HG03575 (cell line): Measurements from ENCODE around the gene MPC1L.
"Not testable (repeated sequence)": the region's sequence is repeated elsewhere in the genome, so short reads cannot be mapped to it uniquely, and the experiment has no call there.

Experiments
- ATAC-seq: cut with Tn5 transposase; IDR thresholded peaks from one replicate; pipeline ENCODE4 v1.9.1; 2021; ENCODE audit not compliant: unreplicated experiment, insufficient number of reproducible peaks, low FRiP score; ENCODE audit errors: extremely low read depth

The MPC1L gene

GRCh38 chrX:40623139-40623536 lies at the start of gene MPC1L:
MPC1L (plus strand) TSS chrX:40623428; CDS start chrX:40623566, 138 bp downstream.
- no peak for ATAC-seq

GRCh38 chrX:40573763-40574162 lies 49.5 kb upstream of the MPC1L start:
- ATAC-seq = no peak

DNA sequence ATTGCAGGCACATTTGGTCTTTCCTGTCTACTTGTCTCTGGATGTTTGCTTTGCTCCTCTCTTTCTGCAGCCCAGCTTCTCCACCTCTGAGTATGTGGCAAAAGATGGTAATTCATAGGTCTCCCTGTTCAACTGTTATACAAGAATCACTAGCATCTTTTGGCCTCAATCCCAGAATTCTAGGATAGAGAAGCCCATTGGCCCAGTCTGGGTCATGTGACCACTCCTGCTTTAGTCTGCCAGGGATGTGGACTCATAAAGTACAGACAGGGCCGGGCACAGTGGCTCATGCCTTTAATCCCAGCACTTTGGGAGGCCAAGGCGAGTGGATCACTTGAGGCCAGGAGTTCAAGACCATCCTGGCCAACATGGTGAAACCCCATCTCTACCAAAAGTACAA lies 47.8 kb upstream of the MPC1L start:
- ATAC-seq = not testable (repeated sequence)

DNA sequence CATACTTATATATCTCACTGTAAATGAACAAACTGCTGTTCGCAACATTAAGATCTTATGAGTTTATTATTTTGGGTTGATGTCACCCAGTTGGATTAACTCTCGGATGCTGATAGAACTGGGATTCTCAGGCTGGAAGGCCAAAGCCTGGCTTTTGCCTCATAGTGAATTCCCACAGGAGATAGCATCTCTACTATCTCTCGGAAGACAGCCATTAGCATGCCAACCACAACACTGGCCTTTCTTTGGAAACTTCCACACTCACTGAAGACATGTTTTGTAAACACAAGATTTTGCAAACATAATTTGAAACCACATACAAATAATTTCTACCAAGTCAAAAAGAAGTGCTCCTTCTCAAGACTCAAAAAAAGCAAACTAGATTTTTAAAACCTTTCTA lies 46.9 kb upstream of the MPC1L start:
- no peak for ATAC-seq

DNA sequence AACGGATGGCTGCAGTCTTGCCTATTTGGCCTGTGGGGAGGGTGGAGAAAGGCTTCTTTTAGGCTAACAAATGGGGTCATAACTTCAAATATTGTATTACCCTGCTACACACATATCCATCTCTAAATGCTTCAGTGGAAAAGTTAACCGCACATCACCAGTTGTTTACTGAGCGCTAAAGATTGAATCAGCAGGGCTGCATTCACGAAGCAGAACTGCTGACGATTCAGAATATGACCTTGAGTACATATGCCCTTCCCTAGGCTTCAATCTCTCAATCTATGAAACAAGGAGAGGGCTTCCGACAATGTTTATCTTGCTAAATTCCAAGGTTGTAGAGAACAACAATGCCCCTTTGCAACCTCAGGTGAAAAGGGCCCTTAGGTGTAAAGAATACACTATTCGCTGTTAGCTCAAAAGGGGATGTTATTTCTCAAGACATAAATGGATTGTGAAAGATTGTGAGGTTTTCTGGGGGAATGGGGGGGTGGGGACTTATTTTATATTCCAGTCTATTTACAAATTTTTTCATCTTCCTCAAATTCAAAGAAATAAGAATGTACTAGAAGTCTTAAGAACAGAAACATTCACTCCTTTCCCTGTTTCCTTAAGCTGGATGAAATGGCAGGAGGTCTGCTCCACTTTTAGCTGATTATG lies 45.1 kb upstream of the MPC1L start:
- no peak for ATAC-seq

- ATAC-seq = no peak
Measured at GRCh38 chrX:40579141-40579540, 44.1 kb upstream of the MPC1L start.

DNA sequence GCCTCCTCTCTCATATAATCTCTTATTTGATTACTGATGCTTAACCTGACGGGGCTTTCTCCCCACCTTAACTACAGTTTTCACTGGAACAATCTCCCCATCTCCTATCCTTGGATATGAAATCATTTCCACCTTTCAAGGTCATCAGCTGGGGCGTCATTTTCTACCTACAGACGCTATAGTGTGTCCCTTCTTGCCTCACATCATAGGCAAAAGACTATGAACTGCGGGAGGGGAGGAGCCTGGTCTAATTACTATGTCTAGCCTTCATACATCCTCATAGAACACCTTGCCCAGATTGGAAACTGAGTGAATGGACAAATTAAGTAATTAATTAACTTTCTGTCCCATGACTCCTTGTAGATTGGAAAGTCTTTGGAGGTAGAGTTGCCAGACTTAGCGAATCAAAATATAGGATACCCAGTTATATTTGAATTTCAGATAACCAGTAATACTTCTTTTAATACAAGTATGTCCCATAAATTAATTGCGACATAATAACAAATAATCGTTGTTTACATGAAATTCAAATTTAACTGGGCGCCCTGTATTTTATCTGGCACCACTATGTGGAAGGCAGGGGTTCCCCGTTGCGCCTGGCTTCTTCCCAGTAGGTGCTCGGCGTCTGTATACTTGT lies 43.2 kb upstream of the MPC1L start:
- no peak for ATAC-seq

DNA sequence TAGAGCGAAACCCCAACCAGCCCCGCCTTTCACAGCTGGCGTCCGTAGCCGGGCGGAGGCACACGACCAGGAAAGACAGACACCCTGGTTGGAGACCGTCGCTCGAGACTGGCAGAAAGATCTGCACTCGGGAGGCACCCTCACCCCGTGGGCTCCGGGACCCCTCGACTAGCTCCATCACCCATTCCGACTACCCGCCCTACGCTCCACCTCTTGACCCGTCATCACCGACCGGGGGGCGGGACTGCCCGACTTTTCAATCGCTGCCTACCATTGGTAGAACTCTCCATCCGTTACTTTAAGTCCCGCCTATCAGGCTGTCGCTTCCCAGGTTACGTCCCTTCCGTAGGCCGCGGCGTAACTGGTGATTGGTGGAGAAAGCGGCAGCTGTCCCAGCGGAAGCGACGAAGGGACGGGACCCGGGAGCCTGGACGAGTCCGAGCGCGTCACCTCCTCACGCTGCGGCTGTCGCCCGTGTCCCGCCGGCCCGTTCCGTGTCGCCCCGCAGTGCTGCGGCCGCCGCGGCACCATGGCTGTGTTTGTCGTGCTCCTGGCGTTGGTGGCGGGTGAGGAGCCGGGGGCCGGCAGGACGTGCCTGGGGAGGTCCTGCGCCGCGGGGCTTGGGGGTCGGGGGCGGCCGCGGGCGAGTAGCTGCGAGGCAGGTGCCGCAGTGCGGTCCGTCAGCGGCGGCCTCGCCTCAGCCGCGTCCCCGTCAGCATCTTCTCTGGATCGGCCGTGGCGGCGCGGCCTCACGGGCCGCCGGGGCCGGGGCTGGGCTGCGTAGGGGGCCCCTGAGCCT lies 42.5 kb upstream of the MPC1L start, which contains the start of gene ATP6AP2:
TSS of gene ATP6AP2 (plus strand) at position 434 of the 799 bp plus-strand sequence. CDS start at position 530, 96 bp downstream.
- ATAC-seq = peak; percentile 81

DNA sequence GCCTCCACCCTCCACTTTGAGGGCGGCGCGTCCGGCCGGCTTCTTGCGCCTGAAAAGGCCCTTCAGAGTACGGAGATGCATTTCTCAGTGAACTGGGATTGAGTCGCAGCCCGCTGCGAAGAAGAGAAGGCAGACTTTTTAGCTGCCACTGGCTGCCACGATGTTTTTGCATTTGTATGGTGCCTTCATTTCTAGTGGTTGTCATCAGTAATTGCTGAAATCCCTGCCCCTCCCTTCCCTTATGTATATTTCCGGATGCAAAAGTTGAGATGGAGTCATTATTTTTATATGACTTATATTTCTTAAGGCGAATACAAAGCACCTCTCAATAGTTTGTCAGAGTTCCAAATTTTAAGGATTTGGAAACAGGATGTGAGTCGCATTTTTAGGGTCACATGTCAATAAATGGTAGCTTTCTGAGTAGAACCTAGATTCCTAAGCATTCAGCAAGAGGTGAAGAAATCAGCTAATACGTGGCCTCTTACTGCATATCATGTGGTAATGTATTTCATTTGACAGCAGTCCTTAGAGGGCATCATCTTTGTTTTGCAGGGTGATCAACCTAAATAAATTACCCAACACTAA lies 41.8 kb upstream of the MPC1L start:
- no peak for ATAC-seq

DNA sequence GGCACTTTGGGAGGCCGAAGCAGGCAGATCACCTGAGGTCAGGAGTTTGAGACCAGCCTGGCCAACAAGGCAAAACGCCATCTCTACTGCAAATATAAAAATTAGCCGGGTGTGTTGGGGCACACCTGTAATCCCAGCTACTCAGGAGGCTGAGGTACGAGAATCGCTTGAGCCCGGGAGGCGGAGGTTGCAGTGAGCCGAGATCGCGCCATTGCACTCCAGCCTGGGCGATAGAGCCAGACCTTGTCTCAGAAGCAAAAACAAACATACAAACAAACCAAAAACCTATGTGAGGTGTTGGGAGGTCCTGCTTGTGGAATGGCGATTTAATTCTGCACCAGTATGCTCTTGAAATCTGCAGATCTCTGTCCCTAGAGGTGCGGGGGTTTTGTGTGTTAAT lies 41.0 kb upstream of the MPC1L start:
- ATAC-seq = not testable (repeated sequence)

- ATAC-seq = no peak
Measured at GRCh38 chrX:40582811-40583210, 40.4 kb upstream of the MPC1L start.

- not testable (repeated sequence) for ATAC-seq
Measured at GRCh38 chrX:40587623-40588022, 35.6 kb upstream of the MPC1L start.

DNA sequence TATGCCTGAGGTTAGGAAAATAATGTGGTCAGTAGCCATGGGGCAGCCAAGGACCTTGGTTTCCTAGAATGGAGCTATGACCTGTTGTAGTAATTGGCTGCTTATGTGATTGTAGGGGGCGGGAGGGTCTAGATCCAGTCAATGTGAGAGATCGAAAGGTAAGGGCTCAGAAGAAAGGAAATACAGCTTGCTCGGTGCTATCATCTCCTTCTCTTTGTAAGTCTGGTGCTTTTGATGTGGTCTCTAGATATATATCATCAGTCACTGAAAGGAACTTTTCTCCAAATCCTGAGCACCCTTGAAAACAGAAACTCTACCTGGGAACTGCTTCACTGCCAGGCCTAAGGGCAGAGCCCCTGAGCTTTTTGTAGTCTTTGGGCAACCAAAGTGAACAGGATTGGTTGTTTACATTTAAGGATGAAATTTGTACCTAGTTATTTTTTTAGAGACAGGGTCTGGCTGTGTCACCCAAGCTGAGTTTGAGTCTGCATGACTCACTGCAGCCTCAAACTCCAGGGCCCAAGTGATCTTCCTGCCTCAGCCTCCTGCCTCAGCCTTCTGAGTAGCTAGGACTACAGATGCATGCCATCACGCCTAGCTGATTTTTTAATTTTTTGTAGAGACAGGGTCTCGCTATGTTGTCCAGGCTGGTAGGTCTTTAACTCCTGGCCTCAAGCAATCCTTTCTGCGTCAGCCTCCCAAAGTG lies 33.5 kb upstream of the MPC1L start:
- ATAC-seq = not testable (repeated sequence)

GRCh38 chrX:40603446-40603845 lies 19.8 kb upstream of the MPC1L start:
- ATAC-seq = no peak

- no peak for ATAC-seq
Measured at GRCh38 chrX:40607381-40607780, 15.8 kb upstream of the MPC1L start.

DNA sequence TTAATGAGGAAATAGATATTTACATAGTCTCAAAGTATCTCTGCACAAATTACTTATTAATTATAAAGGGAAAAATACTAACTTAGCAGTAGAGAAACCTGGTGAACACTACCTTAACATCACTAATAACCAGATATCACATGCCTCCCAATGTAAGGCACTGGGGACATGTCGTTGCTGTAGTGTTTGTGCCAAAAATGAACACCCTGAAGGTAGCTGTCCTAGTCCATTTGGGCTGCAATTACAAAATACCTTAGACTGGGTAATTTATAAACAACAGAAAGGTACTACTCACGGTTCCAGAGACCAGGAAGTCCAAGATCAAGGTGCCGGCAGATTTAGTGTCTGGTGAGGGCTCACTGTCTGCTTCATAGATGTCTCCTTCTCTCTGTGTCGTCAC lies 10.7 kb upstream of the MPC1L start:
- no peak for ATAC-seq

GRCh38 chrX:40615976-40616375 lies 7.3 kb upstream of the MPC1L start:
- no peak for ATAC-seq

GRCh38 chrX:40617566-40617965 lies 5.7 kb upstream of the MPC1L start:
- no peak for ATAC-seq
